Fibroblast of mammary gland (primary cell): ENCODE measurements around the gene KCTD20.

Experiments used
- DNase-seq: peaks from one replicate; pipeline ENCODE4 v3.0.0-alpha.2; 2010; ENCODE audit warnings: low read depth
- H3K4me3 ChIP-seq: 2 replicates; pipeline ENCODE4 v1.5.1; 2011; ENCODE audit warnings: low read depth, mild to moderate bottlenecking, low read length, moderate library complexity; ENCODE audit not compliant: control insufficient read depth
- TF ChIP-seq, protein P1 (sequence below): conservative IDR thresholded peaks from 2 replicates; pipeline ENCODE4 v1.5.1; 2011; ENCODE audit warnings: low read depth, low read length, inconsistent platforms; ENCODE audit not compliant: control insufficient read depth, insufficient read depth

Gene KCTD20

GRCh38 chr6:36484736-36485135 lies 41.9 kb downstream of the KCTD20 start:
- no peak for DNase-seq
- H3K4me3 ChIP-seq: no peak overlapping the region
- TF ChIP-seq, protein P1, sequence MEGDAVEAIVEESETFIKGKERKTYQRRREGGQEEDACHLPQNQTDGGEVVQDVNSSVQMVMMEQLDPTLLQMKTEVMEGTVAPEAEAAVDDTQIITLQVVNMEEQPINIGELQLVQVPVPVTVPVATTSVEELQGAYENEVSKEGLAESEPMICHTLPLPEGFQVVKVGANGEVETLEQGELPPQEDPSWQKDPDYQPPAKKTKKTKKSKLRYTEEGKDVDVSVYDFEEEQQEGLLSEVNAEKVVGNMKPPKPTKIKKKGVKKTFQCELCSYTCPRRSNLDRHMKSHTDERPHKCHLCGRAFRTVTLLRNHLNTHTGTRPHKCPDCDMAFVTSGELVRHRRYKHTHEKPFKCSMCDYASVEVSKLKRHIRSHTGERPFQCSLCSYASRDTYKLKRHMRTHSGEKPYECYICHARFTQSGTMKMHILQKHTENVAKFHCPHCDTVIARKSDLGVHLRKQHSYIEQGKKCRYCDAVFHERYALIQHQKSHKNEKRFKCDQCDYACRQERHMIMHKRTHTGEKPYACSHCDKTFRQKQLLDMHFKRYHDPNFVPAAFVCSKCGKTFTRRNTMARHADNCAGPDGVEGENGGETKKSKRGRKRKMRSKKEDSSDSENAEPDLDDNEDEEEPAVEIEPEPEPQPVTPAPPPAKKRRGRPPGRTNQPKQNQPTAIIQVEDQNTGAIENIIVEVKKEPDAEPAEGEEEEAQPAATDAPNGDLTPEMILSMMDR: no peak

DNA sequence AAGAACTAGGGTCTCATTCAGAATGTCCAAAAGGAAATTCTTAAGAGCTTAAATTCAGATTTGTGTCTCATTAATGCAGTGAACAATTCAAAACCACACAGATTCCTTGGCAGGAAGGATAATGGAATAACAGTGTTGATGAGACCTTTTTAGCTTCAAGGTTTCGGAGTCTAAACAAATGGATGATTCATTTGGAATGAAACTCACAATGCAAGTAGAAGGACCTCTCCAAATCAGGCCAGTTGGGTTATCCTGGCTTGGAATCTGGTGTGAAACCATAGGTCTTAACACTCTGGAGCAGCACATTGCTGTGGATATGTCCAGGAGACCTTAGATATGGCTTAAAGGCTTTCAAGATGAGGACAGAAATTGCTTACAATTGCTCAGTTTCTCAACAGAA lies 44.9 kb downstream of the KCTD20 start:
- no peak for DNase-seq
- TF ChIP-seq, protein P1: no peak

DNA sequence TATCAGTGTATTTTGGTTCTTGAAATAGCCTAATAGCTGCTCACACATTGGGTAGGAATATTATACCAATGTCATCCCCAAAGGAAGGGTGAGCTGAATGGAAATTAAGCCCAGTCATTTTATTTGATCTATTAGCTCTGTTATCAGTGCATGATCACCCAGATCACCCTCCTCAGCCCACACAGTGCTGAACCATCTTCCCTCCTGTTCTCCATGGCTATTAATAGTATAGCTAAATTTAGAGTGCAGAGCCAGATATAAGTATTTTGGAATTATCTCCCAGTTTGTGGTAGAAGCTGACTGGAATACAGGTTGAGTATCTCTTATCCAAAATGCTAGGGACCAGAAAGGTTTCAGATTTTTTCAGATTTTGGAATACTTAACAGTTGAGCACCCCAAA lies 45.4 kb downstream of the KCTD20 start:
- no peak for DNase-seq
- TF ChIP-seq, protein P1: no peak
- no peak overlapping the region for H3K4me3 ChIP-seq

More for the DNA sequence above, 44.9 kb downstream of the KCTD20 start:
- H3K4me3 ChIP-seq: no peak overlapping the region

DNA sequence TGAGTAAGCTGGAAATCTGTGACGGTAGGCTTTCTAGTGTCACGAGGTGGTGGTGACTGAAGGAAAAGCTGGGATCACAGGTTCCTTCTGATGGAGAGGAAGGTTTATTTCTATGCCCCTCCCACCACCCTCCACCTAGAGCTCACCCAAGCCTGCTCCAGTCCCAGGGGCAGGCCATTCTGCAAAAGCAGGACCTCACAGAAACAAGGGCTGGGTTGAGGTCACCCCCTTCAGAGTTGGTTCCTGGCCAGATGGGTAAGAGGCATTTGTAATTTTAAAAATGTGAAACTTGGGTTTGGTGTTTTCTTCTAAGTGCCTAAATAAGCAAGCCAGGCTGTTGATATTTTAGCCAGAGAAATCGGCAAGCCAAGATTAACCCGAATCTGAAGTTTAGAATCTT lies 46.6 kb downstream of the KCTD20 start:
- no peak overlapping the region for H3K4me3 ChIP-seq
- TF ChIP-seq, protein P1: no peak
- no peak for DNase-seq

GRCh38 chr6:36491378-36491965 lies 48.7 kb downstream of the KCTD20 start:
- TF ChIP-seq, protein P1: no peak
- H3K4me3 ChIP-seq: no peak overlapping the region
- no peak for DNase-seq

DNA sequence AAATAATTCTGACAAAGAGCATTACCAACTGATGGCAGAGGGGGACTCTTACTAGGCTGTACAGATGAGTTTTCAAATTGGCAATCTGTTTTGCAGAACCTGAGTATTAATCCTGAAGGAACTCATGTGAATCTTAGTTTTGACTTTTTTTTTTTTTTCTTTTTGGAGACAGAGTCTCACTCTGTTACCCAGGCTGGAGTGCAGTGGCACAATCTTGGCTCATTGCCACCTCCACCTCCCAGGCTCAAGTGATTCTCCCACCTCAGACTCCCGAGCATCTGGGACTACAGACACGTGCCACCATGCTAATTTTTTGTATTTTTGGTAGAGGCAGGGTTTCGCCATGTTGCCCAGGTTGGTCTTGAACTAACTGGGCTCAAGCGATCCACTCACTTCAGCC lies 49.3 kb downstream of the KCTD20 start:
- no peak overlapping the region for H3K4me3 ChIP-seq
- TF ChIP-seq, protein P1: no peak
- DNase-seq: no peak

- H3K4me3 ChIP-seq: no peak overlapping the region
- no peak for DNase-seq
- TF ChIP-seq, protein P1: no peak
Observed at GRCh38 chr6:36492621-36493020, 49.8 kb downstream of the KCTD20 start.
